A549 (cell line): ENCODE measurements around the gene ACAD10. TPM values are rescaled to one million over a fixed set of nuclear protein-coding genes. Genes with fewer than 3 reads are reported as not detected.

ENCODE experiments used
- ATAC-seq, 2 experiments: fragments of 200-7000 bp in 1 of 2; fragments of >200 bp in 1 of 2; cut with Nextera tagmentation in 1 of 2; cut with Tn5 transposase in 1 of 2; 3 replicates each; pipeline versions ENCODE4 v1.8.0 to v1.9.1; 2018 to 2020; ENCODE audit warnings: mild to moderate bottlenecking in 1 of 2, moderate library complexity in 1 of 2
- CTCF ChIA-PET: fragments of 300-600 bp; sonication (Branson Sonifier 250); formaldehyde crosslinking; extraction: SDS; loops from one replicate; lab custom pipeline; 2021; ENCODE audit warnings: antibody characterized with exemption, inconsistent platforms; lab: Yijun Ruan, JAX
- POLR2A ChIA-PET: fragments of 350-600 bp; formaldehyde crosslinking; extraction: SDS; loops from one replicate; lab custom pipeline; 2021; ENCODE audit warnings: antibody characterized with exemption, inconsistent platforms; lab: Yijun Ruan, JAX
- DNase-seq, 2 experiments: peaks; one replicate each; pipeline versions ENCODE4 v3.0.0 to v3.0.0-alpha.2; 2011 to 2016; ENCODE audit warnings: low read depth in 1 of 2, low spot score in 1 of 2
- FAIRE-seq: peaks from 2 replicates; lab custom pipeline; 2011; peaks lifted over from hg19 to GRCh38; lab: Jason Lieb, UNC
- H3K27ac ChIP-seq, 2 experiments: fragments of >200 bp; sonication (Bioruptor Twin); formaldehyde crosslinking; 3 replicates each; pipeline ENCODE4 v1.5.1; 2016 to 2017
- H3K4me1 ChIP-seq: fragments of >200 bp; sonication (Bioruptor Twin); formaldehyde crosslinking; 3 replicates; pipeline ENCODE4 v1.6.1; 2016
- H3K4me2 ChIP-seq: fragments of >200 bp; sonication (Bioruptor Twin); formaldehyde crosslinking; 3 replicates; pipeline ENCODE4 v1.6.1; 2016
- H3K4me3 ChIP-seq: fragments of >200 bp; sonication (Bioruptor Twin); formaldehyde crosslinking; 3 replicates; pipeline ENCODE4 v1.5.1; 2016
- H3K9me3 ChIP-seq: fragments of >200 bp; sonication (Bioruptor Twin); formaldehyde crosslinking; 3 replicates; pipeline ENCODE4 v1.6.1; 2016
- BCL3 ChIP-seq: fragments of >200 bp; sonication (Bioruptor Twin); formaldehyde crosslinking; IDR thresholded peaks from 3 replicates; pipeline ENCODE4 v1.6.1; 2016
- BHLHE40 ChIP-seq: IDR thresholded peaks from 2 replicates; pipeline ENCODE4 v1.6.1; 2012; ENCODE audit warnings: low read depth, low read length, inconsistent platforms
- CHD2 ChIP-seq: fragments of 150-350 bp; IDR thresholded peaks from 2 replicates; pipeline ENCODE4 v1.6.1; 2014; ENCODE audit warnings: low read length; ENCODE audit not compliant: partially characterized antibody
- CHD4 ChIP-seq: fragments of 200-600 bp; sonication (generic); IDR thresholded peaks from 2 replicates; pipeline ENCODE4 v1.6.1; 2016; ENCODE audit warnings: antibody characterized with exemption, mild to moderate bottlenecking, borderline replicate concordance
- EHMT2 ChIP-seq: fragments of 200-600 bp; sonication (generic); IDR thresholded peaks from 2 replicates; pipeline ENCODE4 v1.6.1; 2016; ENCODE audit warnings: antibody characterized with exemption, low read depth, mild to moderate bottlenecking, moderate library complexity
- ELK1 ChIP-seq: fragments of 150-350 bp; IDR thresholded peaks from 2 replicates; pipeline ENCODE4 v1.6.1; 2014; ENCODE audit warnings: low read depth, mild to moderate bottlenecking, low read length
- EP300 ChIP-seq, 2 experiments: fragments of >200 bp; sonication (Bioruptor Twin); formaldehyde crosslinking; IDR thresholded peaks; 2 replicates in 1 of 2; 3 replicates in 1 of 2; pipeline ENCODE4 v1.6.1; 2016 to 2017
- FOSB ChIP-seq: fragments of 250-450 bp; sonication (Bioruptor Pico); IDR thresholded peaks from 2 replicates; pipeline ENCODE4 v1.5.0; 2020; ENCODE audit warnings: mild to moderate bottlenecking, moderate library complexity
- FOSL2 ChIP-seq, 2 experiments: fragments of 450-650 bp in 1 of 2; fragments of >200 bp in 1 of 2; sonication (Bioruptor Twin) in 1 of 2; formaldehyde crosslinking; IDR thresholded peaks; 2 replicates each; pipeline versions ENCODE4 v1.5.0 to v1.6.1; 2016 to 2020; ENCODE audit warnings: mild to moderate bottlenecking in 1 of 2, moderate library complexity in 1 of 2
- FOXS1 ChIP-seq: fragments of 250-450 bp; sonication (Bioruptor Pico); IDR thresholded peaks from 2 replicates; pipeline ENCODE4 v1.5.0; 2020; ENCODE audit warnings: mild to moderate bottlenecking, moderate library complexity
- GATA3 ChIP-seq: IDR thresholded peaks from 2 replicates; pipeline ENCODE4 v1.6.1; 2012; ENCODE audit warnings: borderline replicate concordance
- HDAC2 ChIP-seq: fragments of 200-600 bp; sonication (generic); IDR thresholded peaks from 2 replicates; pipeline ENCODE4 v1.6.1; 2016
- HEYL ChIP-seq: fragments of 250-450 bp; sonication (Bioruptor Pico); IDR thresholded peaks from 2 replicates; pipeline ENCODE4 v1.8.0; 2021; ENCODE audit warnings: mild to moderate bottlenecking, moderate library complexity
- HOXB5 ChIP-seq: fragments of 250-450 bp; sonication (Bioruptor Pico); IDR thresholded peaks from 2 replicates; pipeline ENCODE4 v1.5.0; 2020; ENCODE audit warnings: mild to moderate bottlenecking, moderate library complexity
- JUN ChIP-seq, 2 experiments: fragments of >200 bp; sonication (Bioruptor Twin); formaldehyde crosslinking; IDR thresholded peaks; 2 replicates in 1 of 2; 3 replicates in 1 of 2; pipeline ENCODE4 v1.6.1; 2016 to 2017
- JUNB ChIP-seq: fragments of >200 bp; sonication (Bioruptor Twin); formaldehyde crosslinking; IDR thresholded peaks from 2 replicates; pipeline ENCODE4 v1.6.1; 2016
- KDM1A ChIP-seq: fragments of 200-600 bp; sonication (generic); IDR thresholded peaks from 2 replicates; pipeline ENCODE4 v1.6.1; 2016; ENCODE audit warnings: low read depth, mild to moderate bottlenecking
- KDM5A ChIP-seq: fragments of 200-600 bp; sonication (generic); IDR thresholded peaks from 2 replicates; pipeline ENCODE4 v1.6.1; 2016; ENCODE audit warnings: antibody characterized with exemption, mild to moderate bottlenecking
- MAZ ChIP-seq: fragments of 150-350 bp; IDR thresholded peaks from 2 replicates; pipeline ENCODE4 v1.6.1; 2014; ENCODE audit warnings: antibody characterized with exemption, low read depth, low read length, borderline replicate concordance
- NR3C1 ChIP-seq: fragments of >200 bp; sonication (Bioruptor Twin); formaldehyde crosslinking; IDR thresholded peaks from 3 replicates; pipeline ENCODE4 v1.6.1; 2017
- RAD21 ChIP-seq, 2 experiments: fragments of >200 bp in 1 of 2; sonication (Bioruptor Twin) in 1 of 2; formaldehyde crosslinking in 1 of 2; IDR thresholded peaks in 1 of 2; conservative IDR thresholded peaks in 1 of 2; 2 replicates in 1 of 2; 3 replicates in 1 of 2; pipeline ENCODE4 v1.6.1; 2012 to 2018; ENCODE audit warnings: inconsistent platforms in 1 of 2
- RARB ChIP-seq: fragments of 250-450 bp; sonication (Bioruptor Pico); IDR thresholded peaks from 2 replicates; pipeline ENCODE4 v1.8.0; 2021; ENCODE audit warnings: mild to moderate bottlenecking, moderate library complexity
- RCOR1 ChIP-seq: fragments of 150-350 bp; IDR thresholded peaks from 2 replicates; pipeline ENCODE4 v1.6.1; 2014; ENCODE audit warnings: antibody characterized with exemption, low read length, low read depth
- RNF2 ChIP-seq: fragments of 200-600 bp; sonication (generic); IDR thresholded peaks from 2 replicates; pipeline ENCODE4 v1.6.1; 2016; ENCODE audit warnings: low read depth, mild to moderate bottlenecking, antibody characterized with exemption, moderate library complexity, borderline replicate concordance
- SMC3 ChIP-seq: fragments of >200 bp; sonication (Bioruptor Twin); formaldehyde crosslinking; IDR thresholded peaks from 3 replicates; pipeline ENCODE4 v1.6.1; 2018; ENCODE audit warnings: inconsistent platforms
- TFCP2L1 ChIP-seq: fragments of 250-450 bp; sonication (Bioruptor Pico); IDR thresholded peaks from 2 replicates; pipeline ENCODE4 v1.5.0; 2021; ENCODE audit warnings: mild to moderate bottlenecking
- TP53 ChIP-seq: fragments of 250-450 bp; sonication (Bioruptor Pico); IDR thresholded peaks from 2 replicates; pipeline ENCODE4 v1.5.0; 2021; ENCODE audit warnings: mild to moderate bottlenecking, moderate library complexity
- WGBS: methylation state at CpG from one replicate; pipeline ENCODE4 v1.1.6; 2017; ENCODE audit errors: missing lambda C conversion rate; 5-methylcytosine and 5-hydroxymethylcytosine counted together
- polyA plus RNA-seq, 4 experiments: library from polyadenylated mRNA; depleted of rRNA in 3 of 4; stranded (reverse); fragments of >200 nt; fragmentation: RNase III in 1 of 4; extraction: RNeasy Plus Mini Kit Qiagen cat#74134 plus additional on column Dnase treatment in 1 of 4; gene quantifications; 2 replicates in 3 of 4; 3 replicates in 1 of 4; pipeline ENCODE4 v1.2.3, GENCODE V29; 2011 to 2017
- TF ChIP-seq, protein P1 (sequence below): fragments of 250-450 bp; sonication (Bioruptor Pico); IDR thresholded peaks from 2 replicates; pipeline ENCODE4 v1.5.0; 2020; ENCODE audit warnings: low read depth, mild to moderate bottlenecking, moderate library complexity
- TF ChIP-seq, protein P2 (sequence below): fragments of >200 bp; sonication (Bioruptor Twin); formaldehyde crosslinking; IDR thresholded peaks from 3 replicates; pipeline ENCODE4 v1.5.1; 2016

Gene ACAD10
- polyA plus RNA-seq, 2 of the 4 experiments (the other 2 are of a cell fraction) = 15.1 to 22.0 TPM

- Histone ChIP-seq H3K4me2 (no peak overlapping the region), H3K9me3 (no peaks in the 10 kb centered on the region), H3K27ac (no peak overlapping the region), H3K4me3 (no peak overlapping the region), H3K4me1 (no peaks in the 10 kb centered on the region)
- ChIA-PET POLR2A (no interaction called here), CTCF (interaction anchor here (1.2 to 1.4 kb wide), 3 partner anchors 14 to 257 kb away, joined by 3 to 7 read pairs (median 7); no protein-coding TSS in a partner anchor)
- WGBS = 88% methylated on average over 6 of the region's 6 CpGs
- ATAC-seq (no peak), DNase-seq (no peak), FAIRE-seq (no peak)
- TF ChIP-seq MAZ (no peak), EP300 (IDR thresholded peaks at IDR 0.05) (no peak), KDM5A (no peak), RNF2 (no peak), SMC3 (no peak), BHLHE40 (no peak), BCL3 (no peak), ELK1 (no peak), RCOR1 (no peak), TFCP2L1 (CRISPR knock-in tag) (no peak), FOSL2 (IDR thresholded peaks at IDR 0.05) (no peak), FOSL2 (CRISPR knock-in tag; IDR thresholded peaks at IDR 0.05) (no peak), NR3C1 (no peak), FOXS1 (CRISPR knock-in tag) (no peak), TP53 (no peak), HEYL (CRISPR knock-in tag) (no peak), HOXB5 (CRISPR knock-in tag) (no peak), HDAC2 (no peak), JUN (IDR thresholded peaks at IDR 0.05) (no peak)
- TF ChIP-seq, protein P1, sequence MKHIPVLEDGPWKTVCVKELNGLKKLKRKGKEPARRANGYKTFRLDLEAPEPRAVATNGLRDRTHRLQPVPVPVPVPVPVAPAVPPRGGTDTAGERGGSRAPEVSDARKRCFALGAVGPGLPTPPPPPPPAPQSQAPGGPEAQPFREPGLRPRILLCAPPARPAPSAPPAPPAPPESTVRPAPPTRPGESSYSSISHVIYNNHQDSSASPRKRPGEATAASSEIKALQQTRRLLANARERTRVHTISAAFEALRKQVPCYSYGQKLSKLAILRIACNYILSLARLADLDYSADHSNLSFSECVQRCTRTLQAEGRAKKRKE (CRISPR knock-in tag) = no peak
- TF ChIP-seq, protein P2, sequence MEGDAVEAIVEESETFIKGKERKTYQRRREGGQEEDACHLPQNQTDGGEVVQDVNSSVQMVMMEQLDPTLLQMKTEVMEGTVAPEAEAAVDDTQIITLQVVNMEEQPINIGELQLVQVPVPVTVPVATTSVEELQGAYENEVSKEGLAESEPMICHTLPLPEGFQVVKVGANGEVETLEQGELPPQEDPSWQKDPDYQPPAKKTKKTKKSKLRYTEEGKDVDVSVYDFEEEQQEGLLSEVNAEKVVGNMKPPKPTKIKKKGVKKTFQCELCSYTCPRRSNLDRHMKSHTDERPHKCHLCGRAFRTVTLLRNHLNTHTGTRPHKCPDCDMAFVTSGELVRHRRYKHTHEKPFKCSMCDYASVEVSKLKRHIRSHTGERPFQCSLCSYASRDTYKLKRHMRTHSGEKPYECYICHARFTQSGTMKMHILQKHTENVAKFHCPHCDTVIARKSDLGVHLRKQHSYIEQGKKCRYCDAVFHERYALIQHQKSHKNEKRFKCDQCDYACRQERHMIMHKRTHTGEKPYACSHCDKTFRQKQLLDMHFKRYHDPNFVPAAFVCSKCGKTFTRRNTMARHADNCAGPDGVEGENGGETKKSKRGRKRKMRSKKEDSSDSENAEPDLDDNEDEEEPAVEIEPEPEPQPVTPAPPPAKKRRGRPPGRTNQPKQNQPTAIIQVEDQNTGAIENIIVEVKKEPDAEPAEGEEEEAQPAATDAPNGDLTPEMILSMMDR = no peak
These were observed 32.3 kb upstream of the ACAD10 start for GRCh38 chr12:111653596-111653995.

- Histone ChIP-seq H3K4me2 (no peak overlapping the region), H3K4me3 (no peak overlapping the region), H3K9me3 (no peaks in the 10 kb centered on the region), H3K27ac (no peak overlapping the region), H3K4me1 (no peaks in the 10 kb centered on the region)
- ChIA-PET POLR2A (interaction anchor here (0.7 kb wide), 1 partner anchor 116 kb away, joined by 5 read pairs; no protein-coding TSS in a partner anchor), CTCF (no interaction called here)
- no peak for ATAC-seq
- WGBS = 89% methylated on average over 3 of the region's 3 CpGs
- no peak for FAIRE-seq
- DNase-seq = no peak
- no peak for TF ChIP-seq FOSB
- TF ChIP-seq JUNB = no peak
- TF ChIP-seq, protein P2 = no peak
- TF ChIP-seq KDM1A = no peak
- TF ChIP-seq GATA3 = no peak
- TF ChIP-seq CHD4 = no peak
- no peak for TF ChIP-seq CHD2
- no peak for TF ChIP-seq EHMT2
- no peak for TF ChIP-seq RAD21 (conservative IDR thresholded peaks at IDR 0.05 in 1 of 2, IDR thresholded peaks at IDR 0.05 in 1 of 2)
- TF ChIP-seq HDAC2 = no peak
- no peak for TF ChIP-seq RARB (CRISPR knock-in tag)
These were observed 30.5 kb upstream of the ACAD10 start for GRCh38 chr12:111655356-111655755.
